Ramos (cell line): ENCODE measurements around the gene PHAF1.

Experiments
- in situ Hi-C: fragments of 300-500 bp; cut with MboI; formaldehyde crosslinking; loops from one replicate; pipeline ENCODE4 v1.14.3; 2022; ENCODE audit warnings: low sequenced_read_pairs; ENCODE audit not compliant: unreplicated experiment

The PHAF1 gene

GRCh38 chr16:67174706-67175231 lies 65.0 kb downstream of the PHAF1 start:
- in situ Hi-C loops, result no loop called here

DNA sequence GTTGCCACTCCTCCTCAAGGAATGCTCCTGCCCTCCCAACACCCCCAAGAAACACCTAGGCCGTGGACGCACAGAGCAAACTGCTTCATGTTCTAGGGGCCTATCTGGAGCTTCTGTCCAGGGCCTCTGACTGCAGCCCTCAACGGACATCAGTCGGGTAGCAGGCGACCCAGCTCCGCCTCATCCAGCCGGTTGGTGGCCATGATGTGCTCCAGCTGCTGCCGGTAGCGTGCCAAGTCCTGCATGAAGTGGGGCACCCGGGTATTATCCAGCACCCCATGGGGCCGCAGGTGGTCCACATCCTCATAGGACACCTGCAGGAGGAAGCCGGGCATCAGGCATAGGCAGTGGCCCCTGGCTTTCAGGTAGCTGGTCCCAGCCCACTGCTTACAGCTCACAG lies 66.9 kb downstream of the PHAF1 start:
- in situ Hi-C loops, result no loop called here

DNA sequence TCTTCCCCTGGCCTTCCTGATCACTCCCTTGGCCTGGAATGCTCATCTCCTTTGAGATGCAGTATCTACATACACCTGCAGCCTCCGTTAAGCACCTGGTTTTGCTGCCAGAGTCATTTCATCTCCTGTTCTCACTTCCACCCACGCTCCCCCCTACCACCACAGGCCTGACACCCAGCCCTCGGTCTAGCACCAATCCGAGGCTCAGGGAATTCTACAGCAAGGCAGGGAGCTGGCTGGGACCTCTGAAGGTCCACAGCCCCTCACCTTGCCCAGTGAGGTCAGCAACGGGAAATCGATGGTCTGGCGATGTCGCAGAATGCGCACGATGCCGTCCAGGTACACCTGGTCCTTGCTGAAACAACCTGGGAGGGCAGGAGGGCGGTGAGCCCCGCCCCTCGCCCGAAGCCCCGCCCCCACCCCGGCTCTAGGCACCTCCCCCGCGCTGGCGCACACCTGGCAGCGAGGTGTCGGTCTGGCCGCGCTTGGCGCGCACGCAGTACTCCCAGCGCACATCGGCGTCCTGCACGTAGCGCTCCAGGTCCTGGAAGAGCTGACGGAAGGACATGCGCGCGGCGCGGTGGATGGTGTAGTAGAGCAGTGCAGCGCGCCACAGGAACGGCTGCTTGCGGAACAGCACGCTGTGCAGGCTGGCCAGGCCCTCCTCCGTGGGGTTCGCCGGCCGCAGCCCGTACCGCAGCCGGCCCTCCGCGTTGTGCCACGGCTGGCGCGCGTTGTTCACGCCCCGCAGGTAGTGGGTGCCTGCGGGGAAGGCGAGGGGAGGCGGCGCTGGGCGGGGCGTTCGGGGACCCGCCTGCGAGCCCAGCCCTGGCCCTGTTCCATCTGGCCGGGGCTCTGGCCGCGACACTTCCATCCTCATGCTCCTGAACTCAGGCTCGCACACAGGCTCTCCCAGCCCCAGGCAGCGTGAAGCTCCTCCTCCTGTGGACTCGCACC lies 68.3 kb downstream of the PHAF1 start:
- in situ Hi-C loops, result no loop called here

DNA sequence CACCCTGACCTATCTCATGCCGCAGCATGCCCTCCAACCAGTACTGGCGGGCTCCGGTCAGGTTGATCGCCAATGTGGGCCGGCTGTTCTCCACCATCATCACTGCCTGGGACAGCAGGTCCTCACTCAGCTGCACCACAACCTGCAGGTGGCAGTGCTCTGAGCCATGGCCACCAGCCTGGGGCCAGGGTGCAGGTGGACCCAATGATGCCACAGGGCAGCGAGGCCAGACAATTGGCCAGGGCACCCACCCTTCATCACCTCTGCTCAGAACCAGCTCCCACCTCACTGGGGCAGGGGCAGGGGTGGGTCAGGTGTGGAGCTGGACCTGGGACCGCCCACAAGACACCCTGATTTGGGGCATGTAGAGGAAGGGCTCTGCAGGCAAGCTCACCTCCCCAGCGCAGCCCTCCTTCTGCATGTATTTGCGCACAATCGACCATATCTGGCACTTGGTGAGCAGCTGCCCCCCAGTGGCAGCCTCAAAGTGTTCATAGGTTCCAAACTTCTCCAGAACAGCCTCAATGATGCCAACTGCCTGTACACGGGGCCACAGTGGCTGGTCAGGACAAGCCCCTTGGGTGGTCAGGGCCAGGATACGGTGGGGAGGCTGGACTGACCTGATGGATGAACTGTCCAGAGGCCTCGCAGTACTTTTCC lies 69.8 kb downstream of the PHAF1 start:
- in situ Hi-C loops, result no loop called here

DNA sequence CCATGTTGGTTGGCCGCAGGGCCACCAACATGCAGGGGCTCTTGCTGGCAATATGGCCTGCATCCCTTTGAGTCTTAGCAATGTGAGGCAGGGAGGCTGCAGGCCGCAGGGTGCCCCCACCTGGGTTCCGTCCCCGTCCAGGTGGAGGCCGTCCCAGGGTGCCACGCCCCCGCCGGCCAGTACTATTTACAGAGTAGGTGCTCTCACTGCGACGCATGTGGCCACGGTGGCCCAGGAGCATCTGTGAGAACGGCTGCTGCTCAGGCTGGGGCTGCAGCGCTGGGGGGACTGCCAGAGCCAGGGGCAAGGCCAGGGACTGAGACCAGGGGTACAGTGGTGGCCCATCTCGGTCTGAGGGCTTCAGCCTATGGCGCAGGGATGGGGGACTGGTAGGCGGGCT lies 70.4 kb downstream of the PHAF1 start:
- in situ Hi-C loops, result no loop called here

DNA sequence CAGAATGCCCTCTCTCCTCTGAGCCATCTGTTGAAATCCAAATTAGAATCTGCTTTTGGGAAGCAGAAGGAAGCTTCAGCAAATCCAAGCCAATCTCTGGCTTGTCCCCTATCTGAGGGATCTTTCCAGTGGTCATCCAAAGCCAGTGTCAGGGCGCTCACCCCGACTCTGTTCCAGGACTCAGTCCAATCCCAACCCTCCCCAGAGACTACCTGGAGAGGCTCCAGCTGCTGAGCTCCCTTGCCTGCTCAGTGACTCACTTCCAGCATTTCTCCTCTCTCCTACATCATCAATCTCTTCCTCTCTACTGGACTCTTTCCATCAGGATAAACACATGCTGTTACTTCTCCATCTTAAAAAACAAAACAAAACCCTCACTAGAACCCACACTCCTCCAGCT lies 71.6 kb downstream of the PHAF1 start:
- in situ Hi-C loops, result no loop called here

DNA sequence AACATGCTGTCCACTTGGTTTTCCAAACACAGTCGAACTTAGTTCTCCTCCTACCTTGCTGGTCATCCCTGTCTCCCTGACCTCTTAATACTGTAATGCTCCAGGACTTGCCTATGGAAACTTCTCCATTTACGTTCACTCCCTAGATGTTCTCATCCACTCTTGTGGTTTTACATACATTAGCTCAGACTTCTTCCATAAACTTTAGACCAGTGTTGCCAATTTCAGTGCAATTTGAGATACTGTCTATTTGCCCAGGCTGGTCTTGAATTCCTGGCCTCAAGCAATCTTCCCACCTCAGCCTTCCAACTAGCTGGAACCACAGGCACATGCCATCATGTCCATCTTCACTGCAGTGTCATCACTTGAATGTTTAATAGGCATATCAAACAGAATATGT lies 72.5 kb downstream of the PHAF1 start:
- in situ Hi-C loops, result no loop called here

DNA sequence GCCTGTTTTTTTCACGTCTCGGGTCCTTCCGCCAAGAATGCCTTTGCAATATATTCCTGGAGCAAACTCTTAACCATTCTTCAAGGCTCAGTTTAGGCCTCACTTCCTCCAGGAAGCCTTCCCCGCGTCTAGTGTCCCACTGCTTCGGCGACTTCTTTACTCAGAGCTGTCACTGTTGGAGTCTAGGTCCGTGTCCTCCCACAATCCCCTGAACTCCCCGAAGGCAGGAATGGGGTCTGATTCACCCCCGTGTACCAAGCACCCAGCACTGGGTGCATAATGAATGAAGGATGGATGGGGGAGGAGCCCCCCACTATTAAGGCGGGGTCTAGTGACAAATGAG lies 73.5 kb downstream of the PHAF1 start:
- in situ Hi-C loops, result no loop called here

- in situ Hi-C loops, result no loop called here
These were observed 74.1 kb downstream of the PHAF1 start, which contains the start of gene MATCAP1 for GRCh38 chr16:67183627-67184452. MATCAP1 (minus strand) TSS chr16:67183963; CDS start chr16:67180610, 3,353 bp downstream.

DNA sequence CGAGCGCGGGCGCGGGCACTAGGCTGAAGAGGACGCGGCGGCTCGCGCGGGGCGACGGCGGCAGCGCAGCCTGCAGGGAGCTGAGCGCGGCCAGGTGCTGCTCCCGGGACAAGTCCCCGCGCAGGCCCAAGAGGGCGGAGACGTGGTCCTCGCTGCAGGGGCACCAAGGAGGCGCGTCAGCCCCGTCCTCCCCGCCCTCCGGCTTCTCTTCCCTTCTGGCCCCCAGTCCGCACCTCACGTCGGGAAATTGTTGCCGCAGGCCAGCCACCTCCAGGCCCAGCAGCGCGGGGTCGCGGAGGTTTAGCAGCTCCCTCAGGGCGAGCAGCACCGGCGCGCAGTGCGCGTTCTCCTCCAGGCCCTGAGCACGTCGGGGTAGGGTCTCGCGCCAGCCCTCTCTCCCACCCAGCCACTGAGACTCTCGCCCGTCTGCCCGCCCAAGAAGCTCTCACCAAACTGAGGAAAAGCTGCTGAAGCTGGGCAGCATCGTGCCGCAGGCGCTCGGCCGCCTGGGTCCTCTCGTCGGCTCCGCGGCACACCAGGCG lies 74.8 kb downstream of the PHAF1 start:
- in situ Hi-C loops, result no loop called here

GRCh38 chr16:67184995-67185650 lies 75.4 kb downstream of the PHAF1 start:
- in situ Hi-C loops, result no loop called here

DNA sequence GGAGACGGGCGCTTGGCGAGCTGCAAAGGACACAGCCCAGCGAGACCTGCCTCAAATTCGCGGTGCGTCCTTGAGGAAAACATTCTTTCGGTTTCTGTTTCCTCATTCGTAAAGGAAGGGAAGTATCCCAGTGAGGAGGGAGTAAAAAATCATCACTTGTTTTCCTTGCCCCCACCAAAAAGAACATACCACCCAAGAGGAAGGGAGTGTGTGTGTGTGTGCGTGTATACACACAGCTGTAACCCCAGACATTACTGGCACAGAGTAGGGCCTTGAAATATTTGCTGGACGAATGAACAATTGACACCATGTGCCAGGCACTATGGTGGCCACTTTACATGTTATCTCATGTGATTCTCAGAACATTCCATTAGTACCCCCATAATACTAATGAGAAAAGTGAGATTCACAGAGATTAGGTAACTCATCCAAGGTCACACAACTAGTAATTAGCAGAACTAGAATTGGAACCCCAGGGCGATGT lies 76.0 kb downstream of the PHAF1 start:
- in situ Hi-C loops, result no loop called here

- in situ Hi-C loops, result no loop called here
These were observed 76.8 kb downstream of the PHAF1 start for GRCh38 chr16:67186550-67186950.

- in situ Hi-C loops, result no loop called here
These were observed 77.6 kb downstream of the PHAF1 start for GRCh38 chr16:67187175-67187890.

DNA sequence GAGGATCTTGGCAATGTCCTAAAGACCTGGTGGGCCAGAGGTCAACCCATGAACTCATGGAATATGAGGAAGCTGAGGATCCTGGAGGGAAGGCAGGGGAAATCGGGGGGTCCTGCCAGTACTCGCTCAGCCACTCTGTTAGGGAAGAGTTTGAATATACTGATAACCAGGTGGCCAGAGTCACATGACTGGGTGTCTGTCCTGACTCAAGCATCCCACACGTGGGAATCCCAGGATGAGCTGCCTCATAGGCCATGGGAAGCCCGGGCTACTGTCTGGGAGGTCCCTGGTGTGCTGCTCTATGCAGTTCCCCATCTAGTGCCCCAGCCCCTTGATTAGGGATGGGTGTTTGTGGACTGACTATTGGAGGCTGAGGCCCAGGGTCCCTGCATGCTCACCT lies 78.6 kb downstream of the PHAF1 start:
- in situ Hi-C loops, result no loop called here

- in situ Hi-C loops, result no loop called here
These were observed 79.1 kb downstream of the PHAF1 start for GRCh38 chr16:67188798-67189197.

DNA sequence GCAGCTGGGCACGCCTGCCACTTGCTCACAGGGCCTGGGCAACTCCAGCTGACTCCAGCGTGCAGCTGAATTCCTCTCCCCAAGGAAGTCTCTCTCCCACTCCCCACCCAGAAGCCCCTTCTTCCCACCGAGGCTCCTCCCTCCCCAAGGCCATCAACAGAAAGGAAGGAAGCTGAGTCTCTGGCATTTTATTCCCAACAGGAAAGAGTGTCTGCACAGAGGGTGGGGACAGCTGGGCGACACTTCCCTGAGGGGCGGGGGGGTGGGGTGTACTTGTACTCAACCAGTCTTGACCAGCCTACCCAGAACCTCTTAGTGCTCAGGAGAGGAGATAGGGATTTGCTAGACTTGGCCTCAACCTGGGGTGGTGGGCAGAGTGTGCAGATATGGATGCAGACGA lies 80.3 kb downstream of the PHAF1 start, which contains the start of gene EXOC3L1:
Gene EXOC3L1, minus strand, starts transcription at position 96 of the 400 bp plus-strand sequence. CDS start 460 bp downstream, outside the sequence.
- in situ Hi-C loops, result no loop called here

DNA sequence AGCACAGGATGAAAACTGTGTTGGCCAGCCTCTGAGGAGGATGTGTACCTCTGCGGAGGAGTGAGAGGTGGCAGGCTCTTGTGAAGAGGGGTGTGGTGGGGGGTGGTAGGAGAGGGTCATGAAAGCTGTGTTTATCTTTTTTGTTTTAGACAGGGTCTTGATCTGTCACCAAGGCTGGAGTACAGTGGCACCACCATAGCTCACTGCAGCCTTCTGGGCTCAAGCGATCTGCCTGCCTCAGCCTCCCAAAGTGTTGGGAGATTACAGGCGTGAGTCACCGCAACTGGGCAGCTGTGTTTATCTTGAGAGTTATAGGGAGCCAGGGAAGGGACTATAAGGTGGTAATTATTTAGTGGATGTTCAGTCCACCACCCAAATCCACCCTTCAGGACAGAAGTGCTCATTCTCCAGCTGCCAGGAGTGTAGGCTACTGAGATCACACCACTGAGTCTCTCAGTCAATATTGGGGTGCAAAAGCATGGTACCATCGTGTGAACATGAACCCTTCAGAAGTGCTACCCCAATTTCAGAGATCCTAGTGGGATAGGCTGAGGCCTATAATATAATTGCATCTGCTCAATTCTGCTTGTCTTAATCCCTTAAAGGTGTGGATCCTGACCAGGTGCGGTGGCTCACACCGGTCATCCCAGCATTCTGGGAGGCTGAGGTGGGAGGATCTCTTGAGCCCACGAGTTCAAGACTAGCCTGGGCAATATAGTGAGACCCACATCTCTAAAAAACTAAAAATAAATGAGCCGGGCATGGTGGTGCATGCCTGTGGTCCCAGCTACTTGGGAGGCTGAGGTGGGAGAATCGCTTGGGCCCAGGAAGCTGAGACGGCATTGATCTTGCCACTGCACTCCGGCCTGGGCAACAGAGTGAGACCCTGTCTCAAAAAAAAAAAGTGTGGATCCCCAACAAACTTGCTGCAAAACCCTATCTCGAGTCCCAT lies 81.0 kb downstream of the PHAF1 start:
- in situ Hi-C loops, result no loop called here
